Measurements from ENCODE around the gene GTF3C5.
A peak's percentile ranks its signal among the peaks of the same experiment; 100 is the strongest.

The GTF3C5 gene

DNA sequence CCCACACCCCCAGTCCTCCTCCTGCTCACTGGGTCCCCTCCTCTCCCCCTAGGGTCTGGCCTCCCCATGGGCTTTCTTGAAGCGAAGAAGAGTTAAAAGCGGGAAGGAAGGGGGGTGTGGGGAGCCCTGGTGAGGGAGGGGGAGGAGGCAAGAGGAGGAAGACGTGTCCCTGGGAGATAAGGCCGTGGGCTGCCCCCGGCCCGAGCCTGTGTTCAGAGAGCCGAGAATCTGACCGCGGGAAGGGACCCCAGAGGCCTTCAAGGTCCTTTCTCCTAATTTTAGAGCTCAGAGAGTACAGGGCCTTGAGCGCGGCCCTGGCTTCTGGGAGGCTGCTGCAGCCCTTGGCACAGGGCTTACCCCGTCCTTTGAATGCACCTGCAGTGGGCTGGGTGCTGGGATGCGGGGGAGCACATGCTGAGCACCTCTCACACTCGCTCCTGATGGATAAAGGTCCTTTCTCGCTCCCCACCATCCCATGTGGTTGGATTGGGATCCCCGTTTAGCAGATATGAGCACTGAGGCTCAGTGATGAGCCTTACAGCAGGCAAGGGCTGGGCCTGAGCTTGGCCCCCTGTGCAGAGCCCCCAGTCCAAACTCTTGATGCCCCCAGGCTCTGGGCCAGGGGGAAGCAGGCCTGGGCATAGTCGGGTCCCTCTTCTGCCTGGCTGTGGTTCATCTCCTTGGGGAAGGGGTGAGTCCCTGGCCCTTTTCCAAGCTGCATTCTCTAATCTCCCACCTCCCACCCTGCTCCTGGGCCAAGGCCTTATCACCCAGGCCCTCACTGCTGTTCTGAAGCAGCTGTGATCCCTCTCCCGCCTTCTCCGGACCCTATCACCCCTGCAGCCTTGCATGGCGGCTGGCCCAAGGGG is 46.4 kb upstream of the GTF3C5 start:
- Histone ChIP-seq H4K20me1 (ENCODE audit: insufficient read depth, low read length, poor library complexity, severe bottlenecking) (peaks cover 7% of the 10 kb centered on the region), H3K27me3 (ENCODE audit: insufficient read depth, low read length, poor library complexity, severe bottlenecking) (peaks cover 5% of the 10 kb centered on the region), H3K4me1 (ENCODE audit: insufficient read depth, low read length, poor library complexity, severe bottlenecking) (peaks cover 69% of the 10 kb centered on the region), H3K36me3 (ENCODE audit: insufficient read depth, low read length) (peaks cover 33% of the 10 kb centered on the region), H3F3A (ENCODE audit: low read depth) (peaks cover 8% of the 10 kb centered on the region; the same call in 1 of the 2 replicates), H3K9ac (ENCODE audit: low read depth, low read length, poor library complexity, severe bottlenecking) (peak overlapping the region; percentile 99), H3K9me2 (replicated peaks; ENCODE audit: low read depth, low read length) (no peaks in the 10 kb centered on the region), H3K9me3 (ENCODE audit: insufficient read depth, low read depth, low read length) (no peaks in the 10 kb centered on the region), H3K4me2 (ENCODE audit: low read depth, low read length, poor library complexity, severe bottlenecking) (peak overlapping the region; percentile 95), H2AFZ (ENCODE audit: low read length) (no peak overlapping the region), H3K79me2 (ENCODE audit: insufficient read depth, low read length) (peaks cover 100% of the 10 kb centered on the region), H3K4me3 (ENCODE audit: low read length, poor library complexity, severe bottlenecking) (peak overlapping the region; percentile 85)
- TF ChIP-seq CTCF (conservative IDR thresholded peaks at IDR 0.05; ENCODE audit: low read length): no peak
- no peak for TF ChIP-seq EZH2phosphoT487 (IDR thresholded peaks at IDR 0.05; ENCODE audit: borderline replicate concordance)

DNA sequence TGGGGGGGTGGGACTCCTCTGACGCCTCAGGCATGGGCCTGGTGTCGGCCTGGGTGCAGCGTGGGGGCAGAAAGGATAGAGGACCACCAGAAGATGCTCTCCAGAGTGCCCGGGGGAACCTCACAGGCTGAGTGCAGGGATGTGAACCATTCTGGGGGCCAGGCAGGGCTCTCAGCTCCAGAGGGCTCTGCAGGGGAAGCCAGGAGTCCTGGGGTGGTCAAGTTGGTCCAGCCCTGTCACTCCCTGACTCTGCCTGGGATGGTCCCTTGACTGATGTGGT is 45.8 kb upstream of the GTF3C5 start:
- Histone ChIP-seq H2AFZ (ENCODE audit: low read length) (no peak overlapping the region), H3K9ac (ENCODE audit: low read depth, low read length, poor library complexity, severe bottlenecking) (peak overlapping the region; percentile 99), H3K79me2 (ENCODE audit: insufficient read depth, low read length) (peaks cover 100% of the 10 kb centered on the region), H4K20me1 (ENCODE audit: insufficient read depth, low read length, poor library complexity, severe bottlenecking) (peaks cover 7% of the 10 kb centered on the region), H3K4me3 (ENCODE audit: low read length, poor library complexity, severe bottlenecking) (peak overlapping the region; percentile 67), H3K4me1 (ENCODE audit: insufficient read depth, low read length, poor library complexity, severe bottlenecking) (peaks cover 69% of the 10 kb centered on the region), H3K36me3 (ENCODE audit: insufficient read depth, low read length) (peaks cover 38% of the 10 kb centered on the region), H3K27me3 (ENCODE audit: insufficient read depth, low read length, poor library complexity, severe bottlenecking) (no peaks in the 10 kb centered on the region), H3F3A (ENCODE audit: low read depth) (peaks cover 12% of the 10 kb centered on the region; the same call in 1 of the 2 replicates), H3K9me3 (ENCODE audit: insufficient read depth, low read depth, low read length) (no peaks in the 10 kb centered on the region), H3K4me2 (ENCODE audit: low read depth, low read length, poor library complexity, severe bottlenecking) (peak overlapping the region; percentile 95), H3K9me2 (replicated peaks; ENCODE audit: low read depth, low read length) (no peaks in the 10 kb centered on the region)
- TF ChIP-seq EZH2phosphoT487 (IDR thresholded peaks at IDR 0.05; ENCODE audit: borderline replicate concordance): no peak
- no peak for TF ChIP-seq CTCF (conservative IDR thresholded peaks at IDR 0.05; ENCODE audit: low read length)

GRCh38 chr9:132985489-132985888 is 45.3 kb upstream of the GTF3C5 start:
- peak overlapping the region; percentile 95 for H3K4me2 ChIP-seq (ENCODE audit: low read depth, low read length, poor library complexity, severe bottlenecking)
- H3K9me2 ChIP-seq (replicated peaks; ENCODE audit: low read depth, low read length): no peaks in the 10 kb centered on the region
- no peaks in the 10 kb centered on the region for H3K27me3 ChIP-seq (ENCODE audit: insufficient read depth, low read length, poor library complexity, severe bottlenecking)
- H4K20me1 ChIP-seq (ENCODE audit: insufficient read depth, low read length, poor library complexity, severe bottlenecking): peaks cover 7% of the 10 kb centered on the region
- peak overlapping the region; percentile 99 for H3K9ac ChIP-seq (ENCODE audit: low read depth, low read length, poor library complexity, severe bottlenecking)
- H3F3A ChIP-seq (ENCODE audit: low read depth): peaks cover 16% of the 10 kb centered on the region
- peak overlapping the region; percentile 67 for H3K4me3 ChIP-seq (ENCODE audit: low read length, poor library complexity, severe bottlenecking)
- H3K9me3 ChIP-seq (ENCODE audit: insufficient read depth, low read depth, low read length): no peaks in the 10 kb centered on the region
- peaks cover 74% of the 10 kb centered on the region for H3K4me1 ChIP-seq (ENCODE audit: insufficient read depth, low read length, poor library complexity, severe bottlenecking)
- TF ChIP-seq CTCF (conservative IDR thresholded peaks at IDR 0.05; ENCODE audit: low read length) (no peak), EZH2phosphoT487 (IDR thresholded peaks at IDR 0.05; ENCODE audit: borderline replicate concordance) (no peak)
- H2AFZ ChIP-seq (ENCODE audit: low read length): no peak overlapping the region
- peaks cover 43% of the 10 kb centered on the region for H3K36me3 ChIP-seq (ENCODE audit: insufficient read depth, low read length)
- peaks cover 100% of the 10 kb centered on the region for H3K79me2 ChIP-seq (ENCODE audit: insufficient read depth, low read length)

Data from Loucy (cell line).